HCT116 (cell line): ENCODE results near the gene LYPD8.

Experiments used
- ELF1 ChIP-seq: IDR thresholded peaks from 2 replicates; pipeline ENCODE4 v1.6.1; 2012; ENCODE audit warnings: low read depth, borderline replicate concordance
- POLR2AphosphoS5 ChIP-seq: IDR thresholded peaks from 2 replicates; pipeline ENCODE4 v1.6.1; 2011; ENCODE audit warnings: mild to moderate bottlenecking, low read depth, low read length, moderate library complexity
- SRF ChIP-seq: IDR thresholded peaks from 2 replicates; pipeline ENCODE4 v1.6.1; 2012; ENCODE audit warnings: low read depth
- TF ChIP-seq, protein P1 (sequence below), 3 experiments: fragments of 200-600 bp in 1 of 3; sonication (generic) in 1 of 3; IDR thresholded peaks in 2 of 3; conservative IDR thresholded peaks in 1 of 3; 2 replicates each; pipeline ENCODE4 v1.5.1; 2012 to 2017; ENCODE audit warnings: low read depth in 2 of 3, low read length in 2 of 3, antibody characterized with exemption in 1 of 3, borderline replicate concordance in 1 of 3, control low read depth in 1 of 3, mild to moderate bottlenecking in 1 of 3, mixed read lengths in 1 of 3, mixed run types in 1 of 3, moderate library complexity in 1 of 3; ENCODE audit not compliant: insufficient read depth in 1 of 3

DNA sequence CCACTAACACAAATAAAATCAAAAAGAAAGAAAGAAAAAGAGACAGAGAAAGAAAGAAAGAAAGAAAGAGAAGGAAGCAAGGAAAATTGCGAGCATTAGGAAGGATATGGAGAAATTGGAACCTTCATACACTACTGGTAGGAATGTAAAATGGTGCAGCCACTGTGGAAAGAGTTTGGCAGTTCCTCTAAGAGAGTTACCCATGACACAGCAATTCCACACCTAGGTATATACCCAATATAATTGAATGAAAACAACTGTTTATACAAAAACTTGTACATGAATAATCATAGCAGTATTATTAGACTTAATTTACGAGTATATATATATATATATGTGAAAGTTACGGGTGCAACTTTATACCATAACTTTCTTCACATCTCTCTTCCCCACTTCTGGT is 4.1 kb upstream of the LYPD8 start:
- TF ChIP-seq SRF = no peak
- TF ChIP-seq, protein P1, sequence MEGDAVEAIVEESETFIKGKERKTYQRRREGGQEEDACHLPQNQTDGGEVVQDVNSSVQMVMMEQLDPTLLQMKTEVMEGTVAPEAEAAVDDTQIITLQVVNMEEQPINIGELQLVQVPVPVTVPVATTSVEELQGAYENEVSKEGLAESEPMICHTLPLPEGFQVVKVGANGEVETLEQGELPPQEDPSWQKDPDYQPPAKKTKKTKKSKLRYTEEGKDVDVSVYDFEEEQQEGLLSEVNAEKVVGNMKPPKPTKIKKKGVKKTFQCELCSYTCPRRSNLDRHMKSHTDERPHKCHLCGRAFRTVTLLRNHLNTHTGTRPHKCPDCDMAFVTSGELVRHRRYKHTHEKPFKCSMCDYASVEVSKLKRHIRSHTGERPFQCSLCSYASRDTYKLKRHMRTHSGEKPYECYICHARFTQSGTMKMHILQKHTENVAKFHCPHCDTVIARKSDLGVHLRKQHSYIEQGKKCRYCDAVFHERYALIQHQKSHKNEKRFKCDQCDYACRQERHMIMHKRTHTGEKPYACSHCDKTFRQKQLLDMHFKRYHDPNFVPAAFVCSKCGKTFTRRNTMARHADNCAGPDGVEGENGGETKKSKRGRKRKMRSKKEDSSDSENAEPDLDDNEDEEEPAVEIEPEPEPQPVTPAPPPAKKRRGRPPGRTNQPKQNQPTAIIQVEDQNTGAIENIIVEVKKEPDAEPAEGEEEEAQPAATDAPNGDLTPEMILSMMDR (IDR thresholded peaks at IDR 0.05 in 2 of 3, conservative IDR thresholded peaks at IDR 0.05 in 1 of 3; ENCODE audit: borderline replicate concordance in 1 of 3, insufficient read depth in 1 of 3, low read depth in 2 of 3, low read length in 2 of 3) = no peak
- no peak for TF ChIP-seq POLR2AphosphoS5
- no peak for TF ChIP-seq ELF1
